GM12864 (cell line): ENCODE data around the gene HOXD13.

ENCODE experiments used
- DNase-seq: peaks from one replicate; pipeline ENCODE4 v3.0.0-alpha.2; 2011; ENCODE audit warnings: low read depth
- H3K4me3 ChIP-seq: 2 replicates; pipeline ENCODE4 v1.5.1; 2011; ENCODE audit warnings: mild to moderate bottlenecking, low read depth, low read length, control low read depth
- TF ChIP-seq, protein P1 (sequence below): IDR thresholded peaks from 2 replicates; pipeline ENCODE4 v1.5.1; 2011; ENCODE audit warnings: low read depth, mild to moderate bottlenecking, moderate library complexity, low read length, control low read depth, inconsistent platforms; ENCODE audit errors: missing control alignments

The HOXD13 gene

DNA sequence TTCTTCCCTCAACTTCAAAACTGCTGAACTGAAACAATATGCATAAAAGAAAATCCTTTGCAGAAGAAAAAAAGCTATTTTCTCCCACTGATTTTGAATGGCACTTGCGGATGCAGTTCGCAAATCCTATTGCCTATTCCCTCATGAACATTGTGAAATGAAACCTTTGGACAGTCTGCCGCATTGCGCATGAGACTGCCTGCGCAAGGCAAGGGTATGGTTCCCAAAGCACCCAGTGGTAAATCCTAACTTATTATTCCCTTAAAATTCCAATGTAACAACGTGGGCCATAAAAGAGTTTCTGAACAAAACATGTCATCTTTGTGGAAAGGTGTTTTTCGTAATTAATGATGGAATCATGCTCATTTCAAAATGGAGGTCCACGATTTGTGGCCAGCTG is 45.4 kb downstream of the HOXD13 start:
- no peak overlapping the region for H3K4me3 ChIP-seq
- TF ChIP-seq, protein P1, sequence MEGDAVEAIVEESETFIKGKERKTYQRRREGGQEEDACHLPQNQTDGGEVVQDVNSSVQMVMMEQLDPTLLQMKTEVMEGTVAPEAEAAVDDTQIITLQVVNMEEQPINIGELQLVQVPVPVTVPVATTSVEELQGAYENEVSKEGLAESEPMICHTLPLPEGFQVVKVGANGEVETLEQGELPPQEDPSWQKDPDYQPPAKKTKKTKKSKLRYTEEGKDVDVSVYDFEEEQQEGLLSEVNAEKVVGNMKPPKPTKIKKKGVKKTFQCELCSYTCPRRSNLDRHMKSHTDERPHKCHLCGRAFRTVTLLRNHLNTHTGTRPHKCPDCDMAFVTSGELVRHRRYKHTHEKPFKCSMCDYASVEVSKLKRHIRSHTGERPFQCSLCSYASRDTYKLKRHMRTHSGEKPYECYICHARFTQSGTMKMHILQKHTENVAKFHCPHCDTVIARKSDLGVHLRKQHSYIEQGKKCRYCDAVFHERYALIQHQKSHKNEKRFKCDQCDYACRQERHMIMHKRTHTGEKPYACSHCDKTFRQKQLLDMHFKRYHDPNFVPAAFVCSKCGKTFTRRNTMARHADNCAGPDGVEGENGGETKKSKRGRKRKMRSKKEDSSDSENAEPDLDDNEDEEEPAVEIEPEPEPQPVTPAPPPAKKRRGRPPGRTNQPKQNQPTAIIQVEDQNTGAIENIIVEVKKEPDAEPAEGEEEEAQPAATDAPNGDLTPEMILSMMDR: no peak
- no peak for DNase-seq

DNA sequence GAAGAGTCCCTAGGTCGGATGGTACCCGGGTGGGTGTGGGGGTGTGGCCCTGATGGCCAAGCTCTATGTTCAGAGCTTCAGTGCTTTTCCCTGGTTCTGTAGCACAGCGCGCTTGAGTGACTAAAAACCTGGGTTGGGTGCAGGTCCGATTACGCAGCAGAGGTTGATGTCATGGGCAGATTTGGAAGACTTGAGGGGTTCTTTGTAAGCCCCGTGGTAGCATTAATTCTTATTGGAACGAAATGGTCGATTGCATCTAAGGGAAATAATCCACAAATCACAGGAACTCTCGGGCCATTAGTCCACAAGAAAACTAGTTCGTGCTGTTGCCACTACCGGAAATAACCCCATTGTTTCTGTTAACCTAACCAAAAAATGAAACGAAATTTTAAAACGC is 46.0 kb downstream of the HOXD13 start:
- TF ChIP-seq, protein P1: no peak
- no peak overlapping the region for H3K4me3 ChIP-seq
- no peak for DNase-seq

DNA sequence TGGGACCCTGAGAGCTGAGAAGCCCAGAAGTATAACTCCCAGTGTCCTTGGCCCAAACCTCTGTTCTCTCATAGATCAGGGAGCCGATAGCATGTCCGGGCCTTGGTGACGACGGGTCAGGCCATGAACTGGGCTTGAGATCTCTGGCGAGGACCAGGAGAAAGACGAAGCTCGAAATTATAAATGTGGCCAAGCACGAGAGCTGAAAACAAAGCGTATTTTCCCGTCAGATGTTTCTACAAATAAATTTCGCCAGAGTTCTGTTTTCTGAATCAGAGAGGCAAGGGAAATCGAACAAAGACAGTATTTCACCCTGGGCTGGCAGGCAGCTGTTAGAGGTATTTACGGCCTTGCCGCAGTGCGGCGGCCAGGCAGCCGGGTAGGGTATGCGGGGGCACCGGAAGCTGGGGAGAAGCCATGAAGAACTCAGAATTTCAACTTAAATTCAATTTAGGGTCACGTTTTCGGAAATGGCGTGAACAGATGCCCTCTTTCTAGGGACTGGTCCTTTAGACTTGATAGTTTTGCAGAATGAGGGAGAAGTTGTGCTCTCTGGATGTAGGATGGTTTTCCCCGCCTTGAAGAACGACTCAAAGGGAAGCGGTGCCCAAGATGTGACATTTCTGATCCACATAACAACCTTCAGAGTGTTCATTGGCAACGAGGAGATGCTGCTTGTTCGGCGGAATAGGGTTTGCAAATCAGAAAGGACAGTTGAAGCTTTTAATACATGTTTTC is 46.6 kb downstream of the HOXD13 start:
- H3K4me3 ChIP-seq: no peak overlapping the region
- TF ChIP-seq, protein P1: no peak
- DNase-seq: no peak

DNA sequence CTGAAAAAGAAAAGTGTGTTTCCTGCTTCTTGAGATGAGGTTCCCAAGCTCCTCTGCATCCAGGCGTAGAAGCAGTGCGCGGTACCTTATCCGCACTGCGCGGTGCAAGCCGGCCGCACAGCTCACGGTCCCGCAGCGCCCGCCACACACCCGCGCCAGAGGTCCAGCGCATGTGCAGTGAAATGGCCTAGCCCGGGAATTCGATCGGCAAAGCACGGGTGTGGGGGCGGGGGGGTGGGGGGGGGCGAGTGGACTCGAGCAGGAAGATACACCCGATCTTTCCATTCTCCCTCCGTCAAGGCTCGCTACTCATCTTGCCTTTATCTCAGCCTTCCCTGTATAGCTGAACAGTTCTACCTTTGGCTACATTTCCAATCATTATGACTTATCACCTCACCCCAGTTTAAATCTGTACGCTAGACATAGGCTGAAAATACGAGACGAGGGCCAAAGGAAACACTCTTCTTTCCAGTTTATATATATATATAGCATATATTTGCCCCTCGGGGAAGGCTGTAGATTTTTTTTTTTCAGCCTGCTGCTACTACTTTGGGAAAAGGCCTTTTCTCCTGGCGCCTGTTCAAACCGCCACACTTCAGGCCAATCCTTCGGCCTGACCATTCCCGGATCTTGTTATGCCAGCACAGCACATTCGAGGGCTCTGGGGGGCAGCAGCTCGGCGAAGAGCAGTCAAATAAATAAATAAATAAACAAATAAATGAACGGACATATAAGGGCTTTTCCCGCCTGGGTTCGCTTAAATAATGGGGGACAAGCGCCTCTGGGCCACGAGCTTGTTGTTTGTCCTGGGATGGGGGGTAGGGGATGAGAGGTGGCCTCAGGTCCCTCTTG is 47.4 kb downstream of the HOXD13 start:
- DNase-seq: no peak
- TF ChIP-seq, protein P1: no peak
- H3K4me3 ChIP-seq: peak overlapping the region; percentile 56

DNA sequence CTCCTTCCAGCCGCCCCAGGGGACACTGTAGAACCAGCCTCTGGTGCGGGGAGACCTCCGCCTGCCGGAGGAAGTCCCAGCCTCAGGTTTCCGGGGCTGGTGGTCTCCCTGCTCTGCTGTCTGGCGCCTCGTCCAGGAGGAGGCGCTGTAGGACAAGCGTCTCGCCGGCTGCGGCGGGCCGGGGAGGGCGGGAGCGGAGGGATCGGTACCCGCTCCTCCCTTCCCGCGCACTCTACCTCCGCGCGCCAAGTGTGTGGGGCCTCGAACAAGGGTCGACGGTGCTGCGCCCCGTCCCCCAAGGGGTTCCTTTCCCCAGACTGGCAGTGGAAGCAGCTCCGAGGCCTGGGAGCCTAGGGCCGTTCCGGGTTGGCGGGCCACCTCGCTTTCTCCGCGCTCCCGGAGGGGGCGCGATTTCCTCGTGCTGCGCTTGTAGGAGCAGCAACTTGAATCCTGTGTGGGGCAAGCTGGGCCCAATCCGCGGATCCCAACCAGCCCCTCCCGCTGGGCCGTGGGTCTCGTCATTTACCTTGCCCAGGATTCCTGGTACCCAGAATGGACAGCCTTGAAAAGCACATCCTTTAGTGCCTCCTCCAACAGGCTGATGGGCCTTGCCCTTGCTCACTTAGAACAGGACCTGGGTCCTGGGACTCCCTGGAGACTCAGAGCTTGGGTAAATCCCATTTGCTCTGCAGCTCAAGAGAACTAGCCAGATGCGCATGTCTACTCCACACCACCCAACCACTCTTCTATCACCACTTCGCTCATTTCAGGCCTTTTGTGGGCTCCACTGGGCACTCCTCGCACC is 48.2 kb downstream of the HOXD13 start:
- TF ChIP-seq, protein P1: peak; percentile 84
- peak overlapping the region; percentile 56 for H3K4me3 ChIP-seq
- DNase-seq: no peak

DNA sequence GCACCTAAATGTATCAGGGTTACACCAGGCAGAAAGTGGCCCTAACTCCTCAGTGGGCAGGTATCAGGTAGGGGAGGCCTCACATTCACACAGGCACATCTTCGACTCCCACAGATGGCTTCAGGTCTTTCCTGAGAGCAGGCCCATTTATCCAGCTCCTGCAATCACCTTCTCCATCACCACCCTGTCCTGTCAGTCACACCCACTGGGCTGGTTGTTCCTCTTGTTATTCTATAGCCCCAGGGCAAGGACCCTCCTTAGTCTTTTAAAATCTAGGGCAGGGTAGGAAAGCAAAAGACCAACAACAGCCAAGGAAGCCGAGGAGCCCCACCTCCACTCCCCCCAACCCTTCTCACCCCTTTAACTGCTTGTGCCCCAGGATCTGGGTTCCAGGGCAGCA is 49.8 kb downstream of the HOXD13 start:
- DNase-seq: no peak
- TF ChIP-seq, protein P1: no peak

More for the DNA sequence above, 49.8 kb downstream of the HOXD13 start:
- H3K4me3 ChIP-seq: no peak overlapping the region
